ENCODE measurements around the gene RRP1.
A peak's percentile ranks its signal among the peaks of the same experiment; 100 is the strongest.

The RRP1 gene

DNA sequence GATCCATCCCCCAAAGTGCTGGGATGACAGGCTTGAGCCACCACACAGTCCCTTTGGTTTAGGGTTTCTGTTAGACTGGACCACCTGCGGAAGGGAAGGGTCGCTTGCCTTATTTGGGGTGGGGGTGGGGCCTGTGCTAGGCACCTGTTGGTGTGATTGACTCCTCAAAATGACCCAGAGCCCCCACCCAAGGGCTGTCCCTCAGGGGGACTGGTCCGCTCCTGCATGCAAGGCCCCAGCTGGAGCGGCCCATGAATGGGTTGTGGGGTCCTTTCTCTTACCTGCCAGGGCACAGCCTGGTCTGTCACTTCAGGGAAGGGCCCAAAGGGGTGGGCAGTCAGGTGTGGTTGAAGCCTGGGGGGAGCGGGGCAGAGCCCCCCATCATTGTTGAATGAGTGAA is 11.4 kb upstream of the RRP1 start:
- H3K36me3 ChIP-seq (ENCODE audit: insufficient read depth, low read length): peaks cover 18% of the 10 kb centered on the region
- no peak overlapping the region for H3K4me3 ChIP-seq (ENCODE audit: low read depth, low read length, poor library complexity, severe bottlenecking)
- no peaks in the 10 kb centered on the region for H3K9me2 ChIP-seq (ENCODE audit: low read depth, low read length)
- H3K9me3 ChIP-seq (ENCODE audit: low read length): no peaks in the 10 kb centered on the region
- H3K4me2 ChIP-seq (ENCODE audit: low read length): peak overlapping the region; percentile 71; the same call in 1 of the 2 replicates
- peaks cover 10% of the 10 kb centered on the region for H3F3A ChIP-seq (ENCODE audit: insufficient read depth, low read length)
- no peaks in the 10 kb centered on the region for H4K20me1 ChIP-seq (ENCODE audit: insufficient read depth, low read length)
- H2AFZ ChIP-seq (ENCODE audit: low read length): no peak overlapping the region
- peaks cover 63% of the 10 kb centered on the region for H3K4me1 ChIP-seq (ENCODE audit: insufficient read depth, low read length, severe bottlenecking)
- peak overlapping the region; percentile 87 for H3K27ac ChIP-seq (ENCODE audit: low read depth, low read length, poor library complexity, severe bottlenecking)
- H3K27me3 ChIP-seq (ENCODE audit: insufficient read depth, low read length): no peaks in the 10 kb centered on the region
- no peak overlapping the region for H3K9ac ChIP-seq (ENCODE audit: low read length)
- H3K79me2 ChIP-seq (ENCODE audit: insufficient read depth, low read length): no peaks in the 10 kb centered on the region
- TF ChIP-seq EZH2 (IDR thresholded peaks at IDR 0.05; ENCODE audit: borderline replicate concordance, low read length): no peak
- TF ChIP-seq, protein P1, sequence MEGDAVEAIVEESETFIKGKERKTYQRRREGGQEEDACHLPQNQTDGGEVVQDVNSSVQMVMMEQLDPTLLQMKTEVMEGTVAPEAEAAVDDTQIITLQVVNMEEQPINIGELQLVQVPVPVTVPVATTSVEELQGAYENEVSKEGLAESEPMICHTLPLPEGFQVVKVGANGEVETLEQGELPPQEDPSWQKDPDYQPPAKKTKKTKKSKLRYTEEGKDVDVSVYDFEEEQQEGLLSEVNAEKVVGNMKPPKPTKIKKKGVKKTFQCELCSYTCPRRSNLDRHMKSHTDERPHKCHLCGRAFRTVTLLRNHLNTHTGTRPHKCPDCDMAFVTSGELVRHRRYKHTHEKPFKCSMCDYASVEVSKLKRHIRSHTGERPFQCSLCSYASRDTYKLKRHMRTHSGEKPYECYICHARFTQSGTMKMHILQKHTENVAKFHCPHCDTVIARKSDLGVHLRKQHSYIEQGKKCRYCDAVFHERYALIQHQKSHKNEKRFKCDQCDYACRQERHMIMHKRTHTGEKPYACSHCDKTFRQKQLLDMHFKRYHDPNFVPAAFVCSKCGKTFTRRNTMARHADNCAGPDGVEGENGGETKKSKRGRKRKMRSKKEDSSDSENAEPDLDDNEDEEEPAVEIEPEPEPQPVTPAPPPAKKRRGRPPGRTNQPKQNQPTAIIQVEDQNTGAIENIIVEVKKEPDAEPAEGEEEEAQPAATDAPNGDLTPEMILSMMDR (IDR thresholded peaks at IDR 0.05; ENCODE audit: low read length): no peak

DNA sequence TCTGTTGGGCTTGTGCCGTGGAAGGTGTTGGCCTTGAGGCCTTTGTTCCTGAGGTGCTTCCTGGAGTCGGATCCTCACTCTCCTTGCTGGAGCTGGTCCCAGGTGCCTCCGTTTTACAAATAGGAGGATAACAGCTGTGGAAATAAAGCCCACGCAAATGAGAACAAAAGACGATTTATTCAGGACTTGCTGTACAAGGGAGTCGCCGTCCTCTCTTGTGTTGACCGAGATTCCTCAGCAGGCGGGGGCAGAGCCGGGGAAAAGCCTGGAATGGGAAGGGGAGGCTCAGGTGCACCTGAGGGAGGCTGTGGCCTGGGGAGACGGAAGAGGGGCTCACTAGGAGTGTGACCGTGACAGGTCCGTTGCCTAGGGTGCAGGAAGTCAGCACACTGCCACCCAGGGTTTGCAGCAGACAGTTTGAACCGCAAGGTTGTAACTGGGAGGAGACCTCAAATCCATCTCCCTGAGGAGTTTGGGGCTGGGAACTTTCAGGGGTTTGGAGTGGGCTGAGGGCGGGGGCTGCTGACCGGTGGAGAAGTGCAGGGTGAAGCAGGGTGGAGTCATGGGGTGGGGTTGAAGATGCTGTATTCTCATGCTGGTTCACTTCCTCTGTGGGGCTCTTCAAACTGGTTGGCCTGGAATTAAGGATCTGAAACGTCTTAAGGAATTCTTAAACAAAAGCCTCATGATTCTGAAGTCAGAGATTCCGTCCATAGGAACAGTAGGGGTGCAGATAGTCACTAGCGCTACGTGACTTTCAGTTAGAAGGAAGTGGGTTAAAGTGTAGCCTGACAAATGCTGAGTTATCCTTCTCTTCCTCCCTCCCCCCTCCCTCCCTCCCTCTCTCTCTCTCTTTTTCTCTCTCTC is 10.7 kb upstream of the RRP1 start:
- Histone ChIP-seq H3K36me3 (ENCODE audit: insufficient read depth, low read length) (peaks cover 11% of the 10 kb centered on the region), H3K4me1 (ENCODE audit: insufficient read depth, low read length, severe bottlenecking) (peaks cover 71% of the 10 kb centered on the region), H3K4me2 (ENCODE audit: low read length) (peak overlapping the region; percentile 71), H3K9me3 (ENCODE audit: low read length) (no peaks in the 10 kb centered on the region), H3K9ac (ENCODE audit: low read length) (peak overlapping the region; percentile 58), H3K4me3 (ENCODE audit: low read depth, low read length, poor library complexity, severe bottlenecking) (peak overlapping the region; percentile 39), H3K9me2 (ENCODE audit: low read depth, low read length) (no peaks in the 10 kb centered on the region), H3K27me3 (ENCODE audit: insufficient read depth, low read length) (no peaks in the 10 kb centered on the region), H3K79me2 (ENCODE audit: insufficient read depth, low read length) (no peaks in the 10 kb centered on the region), H4K20me1 (ENCODE audit: insufficient read depth, low read length) (no peaks in the 10 kb centered on the region), H3K27ac (ENCODE audit: low read depth, low read length, poor library complexity, severe bottlenecking) (peak overlapping the region; percentile 87), H2AFZ (ENCODE audit: low read length) (no peak overlapping the region), H3F3A (ENCODE audit: insufficient read depth, low read length) (peaks cover 10% of the 10 kb centered on the region)
- TF ChIP-seq, protein P1 (IDR thresholded peaks at IDR 0.05; ENCODE audit: low read length): peak; percentile 15; the same call in 1 of the 2 replicates
- no peak for TF ChIP-seq EZH2 (IDR thresholded peaks at IDR 0.05; ENCODE audit: borderline replicate concordance, low read length)

DNA sequence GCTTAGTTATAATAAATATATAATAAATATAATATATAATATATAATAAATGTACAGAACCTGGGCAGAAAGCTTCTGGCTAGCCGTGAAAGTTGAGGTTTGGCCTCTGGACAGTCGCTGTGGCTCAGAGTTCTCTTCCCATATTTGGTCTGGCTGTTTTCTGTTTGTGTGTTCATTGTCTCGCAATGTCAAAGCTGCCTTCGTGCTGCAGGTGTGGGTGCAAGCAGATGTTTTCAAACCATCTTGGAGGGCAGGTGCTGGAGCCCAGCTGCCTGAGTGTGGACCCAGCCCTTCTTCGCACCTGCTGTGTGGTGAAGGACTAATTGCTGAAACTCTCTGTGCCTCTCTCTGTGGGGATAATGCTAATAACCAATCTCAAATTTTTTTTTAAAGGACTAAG is 9.7 kb upstream of the RRP1 start:
- Histone ChIP-seq H3F3A (ENCODE audit: insufficient read depth, low read length) (peaks cover 10% of the 10 kb centered on the region), H3K9me3 (ENCODE audit: low read length) (no peaks in the 10 kb centered on the region), H2AFZ (ENCODE audit: low read length) (no peak overlapping the region), H3K36me3 (ENCODE audit: insufficient read depth, low read length) (peaks cover 1% of the 10 kb centered on the region; the same call in 1 of the 2 replicates), H3K27me3 (ENCODE audit: insufficient read depth, low read length) (no peaks in the 10 kb centered on the region), H3K4me1 (ENCODE audit: insufficient read depth, low read length, severe bottlenecking) (peaks cover 66% of the 10 kb centered on the region), H3K79me2 (ENCODE audit: insufficient read depth, low read length) (no peaks in the 10 kb centered on the region), H3K4me3 (ENCODE audit: low read depth, low read length, poor library complexity, severe bottlenecking) (no peak overlapping the region), H3K4me2 (ENCODE audit: low read length) (no peak overlapping the region), H3K9ac (ENCODE audit: low read length) (no peak overlapping the region), H3K27ac (ENCODE audit: low read depth, low read length, poor library complexity, severe bottlenecking) (peak overlapping the region; percentile 87), H3K9me2 (ENCODE audit: low read depth, low read length) (no peaks in the 10 kb centered on the region), H4K20me1 (ENCODE audit: insufficient read depth, low read length) (no peaks in the 10 kb centered on the region)
- TF ChIP-seq, protein P1 (IDR thresholded peaks at IDR 0.05; ENCODE audit: low read length): no peak
- TF ChIP-seq EZH2 (IDR thresholded peaks at IDR 0.05; ENCODE audit: borderline replicate concordance, low read length): no peak

Data from OCI-LY1 (cell line).